HEK293 (cell line): Measurements from ENCODE around the gene TTC27.

ENCODE experiments used
- CTCF ChIA-PET: fragments of 350-600 bp; formaldehyde crosslinking; extraction: SDS; loops from one replicate; lab custom pipeline; 2021; ENCODE audit warnings: antibody characterized with exemption; lab: Yijun Ruan, JAX
- POLR2A ChIA-PET: fragments of 300-600 bp; formaldehyde crosslinking; extraction: SDS; loops from one replicate; lab custom pipeline; 2020; ENCODE audit warnings: antibody characterized with exemption, inconsistent platforms; lab: Yijun Ruan, JAX
- H3K27ac ChIP-seq: fragments of 200-500 bp; sonication (Bioruptor generic); 2 replicates; pipeline ENCODE4 v1.5.1; 2014; ENCODE audit warnings: low read depth, low read length, control low read depth, inconsistent platforms; ENCODE audit errors: extremely low read depth
- H3K36me3 ChIP-seq, 2 experiments: fragments of 200-500 bp in 1 of 2; sonication (Bioruptor generic) in 1 of 2; 1 replicate in 1 of 2; 2 replicates in 1 of 2; pipeline ENCODE4 v1.5.1; 2014 to 2017; ENCODE audit warnings: inconsistent platforms in 2 of 2, low read length in 2 of 2; ENCODE audit not compliant: control insufficient read depth in 2 of 2, insufficient read depth in 1 of 2
- H3K4me1 ChIP-seq: fragments of 200-500 bp; sonication (Bioruptor generic); 2 replicates; pipeline ENCODE4 v1.5.1; 2014; ENCODE audit warnings: mild to moderate bottlenecking, low read length, inconsistent platforms; ENCODE audit not compliant: control insufficient read depth, insufficient read depth
- H3K4me3 ChIP-seq: 2 replicates; pipeline ENCODE4 v1.5.1; 2011; ENCODE audit warnings: low read depth, mild to moderate bottlenecking, control low read depth, low read length, moderate library complexity
- H3K9me3 ChIP-seq: fragments of 200-500 bp; sonication (Bioruptor generic); 2 replicates; pipeline ENCODE4 v1.5.1; 2014; ENCODE audit warnings: low read depth, low read length, inconsistent platforms; ENCODE audit not compliant: control insufficient read depth, insufficient read depth
- HOXA7 ChIP-seq: sonication (generic); formaldehyde crosslinking; IDR thresholded peaks from 2 replicates; pipeline ENCODE4 v1.8.1; 2022; ENCODE audit warnings: missing genetic modification reagents, borderline replicate concordance
- KLF7 ChIP-seq: fragments of 450-650 bp; formaldehyde crosslinking; IDR thresholded peaks from 2 replicates; pipeline ENCODE4 v1.5.1; 2016; ENCODE audit warnings: missing biosample characterization, missing genetic modification characterization, borderline replicate concordance
- ZBTB8A ChIP-seq: fragments of 450-650 bp; formaldehyde crosslinking; IDR thresholded peaks from 2 replicates; pipeline ENCODE4 v1.5.1; 2016; ENCODE audit warnings: missing biosample characterization, missing genetic modification characterization
- ZFP37 ChIP-seq: fragments of 450-650 bp; formaldehyde crosslinking; IDR thresholded peaks from 2 replicates; pipeline ENCODE4 v1.5.1; 2016; ENCODE audit warnings: missing biosample characterization, missing genetic modification characterization
- ZNF24 ChIP-seq: fragments of 450-650 bp; formaldehyde crosslinking; IDR thresholded peaks from 2 replicates; pipeline ENCODE4 v1.5.1; 2016; ENCODE audit warnings: missing biosample characterization, missing genetic modification characterization
- ZNF366 ChIP-seq: fragments of 450-650 bp; formaldehyde crosslinking; conservative IDR thresholded peaks from 2 replicates; pipeline ENCODE4 v1.5.1; 2016; ENCODE audit warnings: missing biosample characterization, missing genetic modification characterization
- ZNF670 ChIP-seq: fragments of 450-650 bp; formaldehyde crosslinking; IDR thresholded peaks from 2 replicates; pipeline ENCODE4 v1.5.1; 2016; ENCODE audit warnings: missing biosample characterization, missing genetic modification characterization, low read depth
- ZNF792 ChIP-seq: fragments of 450-650 bp; formaldehyde crosslinking; IDR thresholded peaks from 2 replicates; pipeline ENCODE4 v1.5.1; 2016; ENCODE audit warnings: missing biosample characterization, missing genetic modification characterization
- ZNF837 ChIP-seq: fragments of 450-650 bp; formaldehyde crosslinking; IDR thresholded peaks from 2 replicates; pipeline ENCODE4 v1.5.1; 2016; ENCODE audit warnings: missing biosample characterization, missing genetic modification characterization
- TF ChIP-seq, protein P1 (sequence below): fragments of 450-650 bp; formaldehyde crosslinking; IDR thresholded peaks from 2 replicates; pipeline ENCODE4 v1.5.1; 2016; ENCODE audit warnings: missing biosample characterization, missing genetic modification characterization
- TF ChIP-seq, protein P2 (sequence below): fragments of 450-650 bp; formaldehyde crosslinking; conservative IDR thresholded peaks from 2 replicates; pipeline ENCODE4 v1.5.1; 2016; ENCODE audit warnings: low read depth, missing biosample characterization, missing genetic modification characterization
- TF ChIP-seq, protein P3 (sequence below): fragments of 450-650 bp; formaldehyde crosslinking; IDR thresholded peaks from 2 replicates; pipeline ENCODE4 v1.5.1; 2017; ENCODE audit warnings: missing biosample characterization, missing genetic modification characterization
- TF ChIP-seq, protein P4 (sequence below): fragments of 450-650 bp; IDR thresholded peaks from 2 replicates; pipeline ENCODE4 v1.5.1; 2018; ENCODE audit warnings: missing biosample characterization, missing genetic modification characterization

The TTC27 gene

DNA sequence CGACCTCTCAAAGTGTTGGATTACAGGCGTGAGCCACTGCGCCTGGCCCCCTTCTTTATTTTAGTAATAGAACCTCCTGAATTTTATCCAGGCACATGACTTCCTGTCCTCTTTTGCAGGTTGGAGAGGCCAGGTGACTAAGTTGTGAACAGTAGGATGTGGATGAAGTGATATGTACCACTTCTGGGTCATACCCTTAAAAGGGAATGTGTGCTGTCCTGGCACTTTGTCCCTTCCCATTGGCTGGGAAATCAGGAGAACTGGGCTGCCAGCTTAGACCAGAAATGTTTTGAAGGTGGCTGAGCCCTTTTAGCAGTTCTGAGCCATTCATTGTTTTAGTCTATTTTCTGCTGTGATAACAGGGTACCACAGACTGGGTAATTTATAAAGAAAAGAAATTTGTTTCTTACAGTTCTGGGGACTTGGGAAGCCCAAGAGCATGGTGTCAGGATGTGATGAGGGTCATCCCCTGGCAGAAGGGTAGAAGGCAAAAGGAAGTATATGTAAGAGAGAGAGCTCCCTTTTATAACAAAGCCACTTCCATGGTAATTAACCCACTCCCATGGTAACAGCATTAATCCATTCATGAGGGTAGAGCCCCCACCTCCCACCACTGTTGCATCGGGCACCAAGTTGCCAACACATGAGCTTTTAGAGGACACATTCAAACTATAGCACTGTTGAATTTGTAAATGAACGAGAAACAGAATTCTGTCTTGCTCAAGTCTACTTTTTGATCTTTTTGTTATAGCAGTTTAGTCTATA lies 79.1 kb downstream of the TTC27 start:
- Histone ChIP-seq H3K4me1 (peaks cover 3% of the 10 kb centered on the region; the same call in 1 of the 2 replicates), H3K27ac (no peak overlapping the region), H3K4me3 (no peak overlapping the region), H3K9me3 (no peaks in the 10 kb centered on the region), H3K36me3 (peaks cover 0 to 6% of the 10 kb centered on the region in 2 experiments; a peak in 2 of 3 replicates)
- ChIA-PET CTCF (interaction anchor here (1.2 kb wide), 1 partner anchor 14 kb away, joined by 4 read pairs; no protein-coding TSS in a partner anchor), POLR2A (no interaction called here)
- TF ChIP-seq, protein P1, sequence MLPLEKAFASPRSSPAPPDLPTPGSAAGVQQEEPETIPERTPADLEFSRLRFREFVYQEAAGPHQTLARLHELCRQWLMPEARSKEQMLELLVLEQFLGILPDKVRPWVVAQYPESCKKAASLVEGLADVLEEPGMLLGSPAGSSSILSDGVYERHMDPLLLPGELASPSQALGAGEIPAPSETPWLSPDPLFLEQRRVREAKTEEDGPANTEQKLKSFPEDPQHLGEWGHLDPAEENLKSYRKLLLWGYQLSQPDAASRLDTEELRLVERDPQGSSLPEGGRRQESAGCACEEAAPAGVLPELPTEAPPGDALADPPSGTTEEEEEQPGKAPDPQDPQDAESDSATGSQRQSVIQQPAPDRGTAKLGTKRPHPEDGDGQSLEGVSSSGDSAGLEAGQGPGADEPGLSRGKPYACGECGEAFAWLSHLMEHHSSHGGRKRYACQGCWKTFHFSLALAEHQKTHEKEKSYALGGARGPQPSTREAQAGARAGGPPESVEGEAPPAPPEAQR: no peak
- no peak for TF ChIP-seq ZNF792 (tag by site-specific recombination)
- TF ChIP-seq ZFP37 (tag by site-specific recombination): no peak
- no peak for TF ChIP-seq ZNF366 (tag by site-specific recombination)
- TF ChIP-seq KLF7: no peak
- no peak for TF ChIP-seq ZBTB8A (tag by site-specific recombination)
- TF ChIP-seq, protein P2, sequence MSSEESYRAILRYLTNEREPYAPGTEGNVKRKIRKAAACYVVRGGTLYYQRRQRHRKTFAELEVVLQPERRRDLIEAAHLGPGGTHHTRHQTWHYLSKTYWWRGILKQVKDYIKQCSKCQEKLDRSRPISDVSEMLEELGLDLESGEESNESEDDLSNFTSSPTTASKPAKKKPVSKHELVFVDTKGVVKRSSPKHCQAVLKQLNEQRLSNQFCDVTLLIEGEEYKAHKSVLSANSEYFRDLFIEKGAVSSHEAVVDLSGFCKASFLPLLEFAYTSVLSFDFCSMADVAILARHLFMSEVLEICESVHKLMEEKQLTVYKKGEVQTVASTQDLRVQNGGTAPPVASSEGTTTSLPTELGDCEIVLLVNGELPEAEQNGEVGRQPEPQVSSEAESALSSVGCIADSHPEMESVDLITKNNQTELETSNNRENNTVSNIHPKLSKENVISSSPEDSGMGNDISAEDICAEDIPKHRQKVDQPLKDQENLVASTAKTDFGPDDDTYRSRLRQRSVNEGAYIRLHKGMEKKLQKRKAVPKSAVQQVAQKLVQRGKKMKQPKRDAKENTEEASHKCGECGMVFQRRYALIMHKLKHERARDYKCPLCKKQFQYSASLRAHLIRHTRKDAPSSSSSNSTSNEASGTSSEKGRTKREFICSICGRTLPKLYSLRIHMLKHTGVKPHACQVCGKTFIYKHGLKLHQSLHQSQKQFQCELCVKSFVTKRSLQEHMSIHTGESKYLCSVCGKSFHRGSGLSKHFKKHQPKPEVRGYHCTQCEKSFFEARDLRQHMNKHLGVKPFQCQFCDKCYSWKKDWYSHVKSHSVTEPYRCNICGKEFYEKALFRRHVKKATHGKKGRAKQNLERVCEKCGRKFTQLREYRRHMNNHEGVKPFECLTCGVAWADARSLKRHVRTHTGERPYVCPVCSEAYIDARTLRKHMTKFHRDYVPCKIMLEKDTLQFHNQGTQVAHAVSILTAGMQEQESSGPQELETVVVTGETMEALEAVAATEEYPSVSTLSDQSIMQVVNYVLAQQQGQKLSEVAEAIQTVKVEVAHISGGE (tag by site-specific recombination): no peak
- TF ChIP-seq ZNF670: no peak
- TF ChIP-seq ZNF24: no peak
- no peak for TF ChIP-seq HOXA7
- no peak for TF ChIP-seq ZNF837

DNA sequence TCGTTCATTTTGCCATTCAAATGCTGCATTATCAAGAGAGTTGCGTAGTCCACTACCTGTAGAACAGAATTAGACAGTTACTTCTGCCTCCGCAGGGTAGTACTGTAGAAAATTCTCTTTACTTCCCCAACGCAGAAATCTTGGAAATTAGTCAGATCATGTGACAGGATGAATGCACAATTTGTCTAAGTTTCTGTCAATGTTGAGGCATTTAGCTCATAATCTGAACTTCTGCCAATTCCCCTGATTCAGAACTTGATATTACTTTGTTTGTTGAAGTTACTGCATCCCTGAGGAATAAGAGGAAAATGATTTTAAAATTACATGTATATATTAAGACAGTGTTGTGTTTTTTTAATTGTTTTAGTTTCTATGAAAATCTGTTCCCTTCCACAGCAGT lies 83.4 kb downstream of the TTC27 start:
- no peak overlapping the region for H3K27ac ChIP-seq
- ChIA-PET CTCF (no interaction called here), POLR2A (no interaction called here)
- H3K9me3 ChIP-seq: no peaks in the 10 kb centered on the region
- H3K36me3 ChIP-seq: no peaks in the 10 kb centered on the region; a peak in 1 of 3 replicates
- no peaks in the 10 kb centered on the region for H3K4me1 ChIP-seq
- TF ChIP-seq, protein P3, sequence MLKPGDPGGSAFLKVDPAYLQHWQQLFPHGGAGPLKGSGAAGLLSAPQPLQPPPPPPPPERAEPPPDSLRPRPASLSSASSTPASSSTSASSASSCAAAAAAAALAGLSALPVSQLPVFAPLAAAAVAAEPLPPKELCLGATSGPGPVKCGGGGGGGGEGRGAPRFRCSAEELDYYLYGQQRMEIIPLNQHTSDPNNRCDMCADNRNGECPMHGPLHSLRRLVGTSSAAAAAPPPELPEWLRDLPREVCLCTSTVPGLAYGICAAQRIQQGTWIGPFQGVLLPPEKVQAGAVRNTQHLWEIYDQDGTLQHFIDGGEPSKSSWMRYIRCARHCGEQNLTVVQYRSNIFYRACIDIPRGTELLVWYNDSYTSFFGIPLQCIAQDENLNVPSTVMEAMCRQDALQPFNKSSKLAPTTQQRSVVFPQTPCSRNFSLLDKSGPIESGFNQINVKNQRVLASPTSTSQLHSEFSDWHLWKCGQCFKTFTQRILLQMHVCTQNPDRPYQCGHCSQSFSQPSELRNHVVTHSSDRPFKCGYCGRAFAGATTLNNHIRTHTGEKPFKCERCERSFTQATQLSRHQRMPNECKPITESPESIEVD (tag by site-specific recombination): peak; percentile 43; the same call in 1 of the 2 replicates
- TF ChIP-seq, protein P4, sequence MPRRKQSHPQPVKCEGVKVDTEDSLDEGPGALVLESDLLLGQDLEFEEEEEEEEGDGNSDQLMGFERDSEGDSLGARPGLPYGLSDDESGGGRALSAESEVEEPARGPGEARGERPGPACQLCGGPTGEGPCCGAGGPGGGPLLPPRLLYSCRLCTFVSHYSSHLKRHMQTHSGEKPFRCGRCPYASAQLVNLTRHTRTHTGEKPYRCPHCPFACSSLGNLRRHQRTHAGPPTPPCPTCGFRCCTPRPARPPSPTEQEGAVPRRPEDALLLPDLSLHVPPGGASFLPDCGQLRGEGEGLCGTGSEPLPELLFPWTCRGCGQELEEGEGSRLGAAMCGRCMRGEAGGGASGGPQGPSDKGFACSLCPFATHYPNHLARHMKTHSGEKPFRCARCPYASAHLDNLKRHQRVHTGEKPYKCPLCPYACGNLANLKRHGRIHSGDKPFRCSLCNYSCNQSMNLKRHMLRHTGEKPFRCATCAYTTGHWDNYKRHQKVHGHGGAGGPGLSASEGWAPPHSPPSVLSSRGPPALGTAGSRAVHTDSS: no peak
- TF ChIP-seq, all 188 proteins: peak for 1
- H3K4me3 ChIP-seq: no peak overlapping the region
